Right atrium auricular region (tissue), 2 donors: ENCODE results near the gene ITFG1. TPM values are rescaled to one million over a fixed set of nuclear protein-coding genes. Genes with fewer than 3 reads are reported as not detected.

Experiments
- DNase-seq: peaks from one replicate; pipeline ENCODE4 v3.0.0-alpha.2; 2019; ENCODE audit warnings: low spot score
- H3K27ac ChIP-seq, 2 donors: fragments of 200-600 bp; sonication (generic); 1 replicate in 1 of 2; 2 replicates in 1 of 2; pipeline ENCODE4 v1.5.1; 2016 to 2019
- H3K27me3 ChIP-seq, 2 donors: fragments of 200-600 bp; sonication (generic); one replicate each; pipeline versions ENCODE4 v1.5.1 to v1.6.0; 2017 to 2019
- H3K36me3 ChIP-seq: fragments of 200-600 bp; sonication (generic); one replicate; pipeline ENCODE4 v1.5.1; 2016
- H3K4me1 ChIP-seq, 2 donors: fragments of 200-600 bp; sonication (generic); one replicate each; pipeline versions ENCODE4 v1.5.1 to v1.6.0; 2017 to 2019
- H3K4me3 ChIP-seq, 2 donors: fragments of 200-600 bp; sonication (generic); 1 replicate in 1 of 2; 2 replicates in 1 of 2; pipeline ENCODE4 v1.5.1; 2017 to 2019; ENCODE audit warnings: mild to moderate bottlenecking in 1 of 2, moderate library complexity in 1 of 2
- H3K9me3 ChIP-seq, 2 donors: fragments of 200-600 bp; sonication (generic); one replicate each; pipeline ENCODE4 v1.5.1; 2019
- total RNA-seq, 2 donors: library from RNA; depleted of rRNA; stranded (reverse); fragments of >200 nt; gene quantifications; one replicate each; pipeline ENCODE4 v1.1.0, GENCODE V29; 2016
- TF ChIP-seq, protein P1 (sequence below), 2 donors: fragments of 200-600 bp; sonication (generic); IDR thresholded peaks; one replicate each; pipeline ENCODE4 v1.5.1; 2019; ENCODE audit warnings: antibody characterized with exemption in 2 of 2

Gene ITFG1
- total RNA-seq, 2 donors from 2014 or later, result 40.3 to 79.6 TPM

- Histone ChIP-seq H3K27ac (no peak overlapping the region), H3K4me1 (no peaks in the 10 kb centered on the region), H3K9me3 (no peaks in the 10 kb centered on the region), H3K36me3 (no peaks in the 10 kb centered on the region), H3K27me3 (no peaks in the 10 kb centered on the region), H3K4me3 (no peak overlapping the region)
- TF ChIP-seq, protein P1, sequence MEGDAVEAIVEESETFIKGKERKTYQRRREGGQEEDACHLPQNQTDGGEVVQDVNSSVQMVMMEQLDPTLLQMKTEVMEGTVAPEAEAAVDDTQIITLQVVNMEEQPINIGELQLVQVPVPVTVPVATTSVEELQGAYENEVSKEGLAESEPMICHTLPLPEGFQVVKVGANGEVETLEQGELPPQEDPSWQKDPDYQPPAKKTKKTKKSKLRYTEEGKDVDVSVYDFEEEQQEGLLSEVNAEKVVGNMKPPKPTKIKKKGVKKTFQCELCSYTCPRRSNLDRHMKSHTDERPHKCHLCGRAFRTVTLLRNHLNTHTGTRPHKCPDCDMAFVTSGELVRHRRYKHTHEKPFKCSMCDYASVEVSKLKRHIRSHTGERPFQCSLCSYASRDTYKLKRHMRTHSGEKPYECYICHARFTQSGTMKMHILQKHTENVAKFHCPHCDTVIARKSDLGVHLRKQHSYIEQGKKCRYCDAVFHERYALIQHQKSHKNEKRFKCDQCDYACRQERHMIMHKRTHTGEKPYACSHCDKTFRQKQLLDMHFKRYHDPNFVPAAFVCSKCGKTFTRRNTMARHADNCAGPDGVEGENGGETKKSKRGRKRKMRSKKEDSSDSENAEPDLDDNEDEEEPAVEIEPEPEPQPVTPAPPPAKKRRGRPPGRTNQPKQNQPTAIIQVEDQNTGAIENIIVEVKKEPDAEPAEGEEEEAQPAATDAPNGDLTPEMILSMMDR (IDR thresholded peaks at IDR 0.05), result no peak
- DNase-seq, result no peak
These were observed 72.2 kb downstream of the ITFG1 start for GRCh38 chr16:47388705-47389104.

GRCh38 chr16:47387026-47387734 lies 73.7 kb downstream of the ITFG1 start:
- H3K27me3 ChIP-seq, result no peaks in the 10 kb centered on the region
- no peak overlapping the region for H3K4me3 ChIP-seq
- TF ChIP-seq, protein P1 (IDR thresholded peaks at IDR 0.05), result no peak
- no peak overlapping the region for H3K27ac ChIP-seq
- H3K9me3 ChIP-seq, result no peaks in the 10 kb centered on the region
- no peak for DNase-seq
- H3K36me3 ChIP-seq, result no peaks in the 10 kb centered on the region
- H3K4me1 ChIP-seq, result no peaks in the 10 kb centered on the region

DNA sequence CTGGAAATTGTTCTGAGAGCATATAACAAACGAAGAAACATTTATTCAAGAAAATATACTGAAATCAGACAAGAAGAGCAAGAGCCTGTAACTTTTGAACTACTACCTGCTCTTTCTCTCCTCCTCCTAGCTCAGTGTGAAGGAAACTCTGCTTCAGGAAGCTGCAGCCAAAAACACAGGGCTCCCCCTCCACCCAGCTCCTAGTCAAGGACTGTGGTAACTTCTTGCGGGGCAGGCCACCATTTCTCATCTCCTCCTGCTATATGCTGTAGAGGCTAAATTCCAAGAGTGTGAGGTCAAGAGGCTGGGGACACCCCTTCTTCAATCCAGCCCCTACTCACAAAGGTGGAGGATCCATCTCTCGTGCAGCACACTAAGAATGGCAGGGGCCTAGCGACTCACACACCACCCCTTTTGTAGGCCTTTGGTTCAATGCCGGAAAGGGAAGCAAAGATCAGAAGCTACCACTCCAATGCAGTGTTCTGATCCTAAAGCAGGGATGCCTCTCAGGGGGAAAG lies 74.6 kb downstream of the ITFG1 start:
- H3K27ac ChIP-seq, result no peak overlapping the region
- no peaks in the 10 kb centered on the region for H3K36me3 ChIP-seq
- H3K4me1 ChIP-seq, result no peaks in the 10 kb centered on the region
- no peak overlapping the region for H3K4me3 ChIP-seq
- TF ChIP-seq, protein P1 (IDR thresholded peaks at IDR 0.05), result no peak
- no peak for DNase-seq
- no peaks in the 10 kb centered on the region for H3K9me3 ChIP-seq
- H3K27me3 ChIP-seq, result no peaks in the 10 kb centered on the region

- Histone ChIP-seq H3K4me1 (no peaks in the 10 kb centered on the region), H3K27me3 (no peaks in the 10 kb centered on the region), H3K27ac (no peak overlapping the region), H3K9me3 (no peaks in the 10 kb centered on the region), H3K4me3 (no peak overlapping the region), H3K36me3 (no peaks in the 10 kb centered on the region)
- no peak for DNase-seq
- TF ChIP-seq, protein P1 (IDR thresholded peaks at IDR 0.05), result no peak
These were observed 78.5 kb downstream of the ITFG1 start for GRCh38 chr16:47382362-47382761.

- Histone ChIP-seq H3K27ac (no peak overlapping the region), H3K27me3 (no peaks in the 10 kb centered on the region), H3K9me3 (no peaks in the 10 kb centered on the region), H3K4me1 (no peaks in the 10 kb centered on the region), H3K36me3 (peaks cover 16% of the 10 kb centered on the region), H3K4me3 (no peak overlapping the region)
- TF ChIP-seq, protein P1 (IDR thresholded peaks at IDR 0.05), result no peak
- no peak for DNase-seq
These were observed 83.7 kb downstream of the ITFG1 start for GRCh38 chr16:47377154-47377553.

DNA sequence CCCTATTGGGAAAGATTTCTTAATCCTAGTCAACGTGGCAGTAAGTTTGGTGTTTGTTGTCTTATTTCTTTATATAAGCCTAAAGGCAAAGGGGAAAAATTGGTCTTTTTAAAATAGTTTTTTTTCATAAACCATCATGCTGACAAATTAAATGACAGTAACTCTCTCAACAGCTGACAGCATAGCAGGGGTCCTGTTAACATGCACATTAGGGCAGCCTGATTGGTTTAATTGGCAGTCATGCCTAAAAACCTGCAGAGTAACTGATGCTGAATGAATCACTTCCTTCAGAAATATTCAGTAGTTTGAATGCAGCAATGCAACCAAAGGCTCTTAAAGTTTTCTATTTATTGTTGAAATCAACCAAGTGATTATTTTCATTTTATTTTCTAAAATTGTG lies 85.4 kb downstream of the ITFG1 start:
- no peaks in the 10 kb centered on the region for H3K4me1 ChIP-seq
- no peak overlapping the region for H3K27ac ChIP-seq
- no peaks in the 10 kb centered on the region for H3K9me3 ChIP-seq
- H3K36me3 ChIP-seq, result peaks cover 16% of the 10 kb centered on the region
- TF ChIP-seq, protein P1 (IDR thresholded peaks at IDR 0.05), result no peak
- no peak overlapping the region for H3K4me3 ChIP-seq
- H3K27me3 ChIP-seq, result no peaks in the 10 kb centered on the region
- no peak for DNase-seq
